ENCODE measurements around the gene KRT16.
"Not testable (repeated sequence)": the region's sequence is repeated elsewhere in the genome, so short reads cannot be mapped to it uniquely, and the experiment has no call there.

GRCh38 chr17:41622340-41623183, 10.0 kb upstream of the KRT16 start:
- TF ChIP-seq CTCF, POLR2A (IDR thresholded peaks at IDR 0.05): not testable (repeated sequence)
